Gastroesophageal sphincter (tissue), 3 donors: ENCODE data around the gene SYT7.

Experiments used
- POLR2A ChIP-seq, 2 donors: fragments of 450-650 bp; IDR thresholded peaks; one replicate each; pipeline ENCODE4 v1.6.1; 2017; ENCODE audit warnings: antibody characterized with exemption in 2 of 2, mild to moderate bottlenecking in 2 of 2, moderate library complexity in 1 of 2
- POLR2AphosphoS5 ChIP-seq: sonication (generic); formaldehyde crosslinking; IDR thresholded peaks from one replicate; pipeline ENCODE4 v1.6.1; 2017; ENCODE audit warnings: antibody characterized with exemption
- TF ChIP-seq, protein P1 (sequence below), 4 experiments: fragments of 200-600 bp in 2 of 4; fragments of 450-650 bp in 2 of 4; sonication (generic) in 1 of 4; IDR thresholded peaks; one replicate each; pipeline ENCODE4 v1.5.1; 2017 to 2019; ENCODE audit warnings: antibody characterized with exemption in 4 of 4, mild to moderate bottlenecking in 2 of 4, moderate library complexity in 2 of 4

DNA sequence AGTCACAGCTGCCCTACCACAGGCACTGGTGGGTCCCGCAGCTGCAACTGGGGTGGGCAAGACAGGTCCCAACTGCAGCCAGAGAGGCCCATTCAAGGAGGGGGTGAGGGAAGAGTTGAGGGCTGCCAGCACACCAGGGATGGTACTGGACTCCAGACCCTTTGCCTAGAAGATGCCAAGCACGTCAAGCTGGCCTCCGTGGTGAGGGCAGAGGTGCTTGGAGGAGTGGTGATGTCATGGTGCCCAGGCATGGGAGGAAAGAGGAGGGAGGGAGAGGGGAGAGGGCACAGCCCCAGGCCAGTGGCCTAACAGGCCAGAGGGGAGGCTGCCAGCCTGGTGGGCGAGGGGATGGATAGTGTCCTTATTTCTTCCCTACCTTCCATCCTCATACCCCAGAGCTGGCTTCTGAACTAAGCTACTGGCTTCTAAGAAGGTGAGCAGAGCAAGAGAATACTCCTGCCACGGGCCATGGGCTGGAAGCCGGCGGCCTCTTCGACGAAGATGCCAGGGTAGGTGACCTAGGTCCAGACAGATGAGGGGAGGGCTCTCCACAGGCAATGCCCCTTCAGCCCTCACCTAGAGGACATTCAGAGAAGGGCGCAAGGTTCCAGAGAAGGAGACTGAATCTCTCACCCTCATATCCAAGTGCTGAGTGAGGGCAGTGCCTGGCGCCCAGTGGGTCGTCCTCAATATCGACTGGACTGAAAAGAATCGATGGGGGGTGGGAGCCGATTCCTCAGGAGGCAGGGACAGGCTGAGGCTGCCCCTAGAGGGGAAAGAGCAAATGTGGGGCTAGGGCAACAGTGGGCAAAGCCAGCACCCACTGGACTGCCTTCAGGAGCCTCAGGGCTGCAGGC, 1.8 kb downstream of the SYT7 start:
- TF ChIP-seq, protein P1, sequence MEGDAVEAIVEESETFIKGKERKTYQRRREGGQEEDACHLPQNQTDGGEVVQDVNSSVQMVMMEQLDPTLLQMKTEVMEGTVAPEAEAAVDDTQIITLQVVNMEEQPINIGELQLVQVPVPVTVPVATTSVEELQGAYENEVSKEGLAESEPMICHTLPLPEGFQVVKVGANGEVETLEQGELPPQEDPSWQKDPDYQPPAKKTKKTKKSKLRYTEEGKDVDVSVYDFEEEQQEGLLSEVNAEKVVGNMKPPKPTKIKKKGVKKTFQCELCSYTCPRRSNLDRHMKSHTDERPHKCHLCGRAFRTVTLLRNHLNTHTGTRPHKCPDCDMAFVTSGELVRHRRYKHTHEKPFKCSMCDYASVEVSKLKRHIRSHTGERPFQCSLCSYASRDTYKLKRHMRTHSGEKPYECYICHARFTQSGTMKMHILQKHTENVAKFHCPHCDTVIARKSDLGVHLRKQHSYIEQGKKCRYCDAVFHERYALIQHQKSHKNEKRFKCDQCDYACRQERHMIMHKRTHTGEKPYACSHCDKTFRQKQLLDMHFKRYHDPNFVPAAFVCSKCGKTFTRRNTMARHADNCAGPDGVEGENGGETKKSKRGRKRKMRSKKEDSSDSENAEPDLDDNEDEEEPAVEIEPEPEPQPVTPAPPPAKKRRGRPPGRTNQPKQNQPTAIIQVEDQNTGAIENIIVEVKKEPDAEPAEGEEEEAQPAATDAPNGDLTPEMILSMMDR (IDR thresholded peaks at IDR 0.05) = no peak
- TF ChIP-seq POLR2AphosphoS5 = no peak
- no peak for TF ChIP-seq POLR2A (IDR thresholded peaks at IDR 0.05)
